Cerebellar cortex (tissue), 1 donor: Measurements from ENCODE around the gene CISD3.

ENCODE experiments used
- DNase-seq: peaks from one replicate; pipeline ENCODE4 v3.0.0-alpha.2; 2015; ENCODE audit warnings: low spot score

CISD3 gene

DNA sequence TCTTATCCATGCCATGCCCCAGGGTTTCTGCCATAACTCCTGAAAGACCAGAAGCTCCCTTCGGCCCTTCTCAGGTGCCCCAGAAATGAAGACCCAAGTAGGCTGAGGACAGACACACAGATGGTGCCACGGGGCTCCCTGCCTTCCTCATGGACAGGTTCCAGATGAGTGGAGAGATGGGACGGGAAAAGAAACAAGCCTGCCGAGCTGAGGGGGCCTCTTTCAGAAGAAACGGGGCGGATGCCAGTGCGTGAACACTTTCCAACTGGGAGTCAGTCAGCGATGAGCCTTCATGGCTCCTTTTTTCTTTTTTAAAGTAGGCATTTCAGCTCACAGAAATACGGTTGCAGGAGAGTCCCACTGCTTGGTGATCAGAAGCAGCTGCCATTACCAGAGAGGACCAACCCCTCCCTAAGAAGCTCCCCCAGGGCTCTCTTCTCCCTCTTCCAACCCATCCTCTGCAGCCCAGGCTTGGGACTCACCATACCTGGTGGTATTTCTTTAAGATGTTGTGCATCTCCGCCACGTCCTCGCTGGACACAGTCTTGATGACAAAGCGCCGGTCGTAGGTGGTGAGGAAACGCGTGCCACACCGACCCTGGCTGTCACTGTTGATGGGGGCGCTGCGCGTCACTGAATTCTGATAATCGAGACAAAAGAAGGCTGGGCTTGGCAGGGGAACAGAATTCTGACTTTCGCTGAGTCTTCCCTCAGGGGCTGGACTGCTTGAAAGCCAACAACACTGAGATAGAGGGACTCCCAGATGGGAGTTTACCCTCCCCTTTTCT lies 50.0 kb downstream of the CISD3 start:
- DNase-seq = no peak

DNA sequence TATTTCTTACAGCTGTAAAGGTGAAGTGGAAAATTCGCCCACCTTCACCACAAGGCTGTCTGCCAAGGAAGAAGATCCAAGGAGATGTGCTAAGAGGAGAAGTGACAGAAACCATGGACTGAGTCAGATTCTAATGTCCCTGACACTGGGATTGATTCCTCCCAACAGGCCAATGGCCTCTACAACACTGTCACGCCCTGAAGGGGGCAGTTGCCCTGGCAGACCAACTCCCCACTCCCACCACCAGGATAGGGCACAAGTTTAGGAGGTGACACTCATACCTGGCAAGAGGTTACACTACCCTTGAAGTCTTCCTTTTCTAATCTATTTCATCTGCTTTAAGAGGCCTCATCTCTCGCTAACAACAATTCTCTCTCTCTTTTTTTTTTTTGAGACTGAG lies 53.1 kb downstream of the CISD3 start:
- DNase-seq = no peak
